Kasumi-1 (cell line): ENCODE data around the gene FBXL17.

Experiments used
- DNase-seq, 2 experiments: peaks; one replicate each; lab custom pipeline; 2025; lab: John Stamatoyannopoulos, UW

Gene FBXL17

GRCh38 chr5:107990881-107991810 lies 390.8 kb downstream of the FBXL17 start:
- DNase-seq = no peak

DNA sequence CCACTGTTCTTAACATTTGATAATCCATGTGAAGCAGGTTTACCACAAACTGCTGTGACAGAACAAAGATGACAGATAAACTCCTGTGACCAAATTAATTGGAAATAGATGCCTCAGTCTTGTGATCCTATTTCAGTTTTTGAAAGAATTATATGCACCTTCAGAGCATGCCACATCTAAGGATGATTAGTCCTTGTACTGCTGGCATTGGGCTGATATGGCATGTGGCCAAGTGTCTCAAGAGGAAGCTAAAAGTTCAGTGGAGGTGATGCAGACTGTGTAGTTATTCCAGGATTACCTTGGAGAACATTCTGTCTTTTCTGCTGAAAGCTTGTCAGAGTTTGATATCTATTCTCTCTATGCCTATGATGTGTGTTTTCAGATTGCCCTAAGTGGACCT lies 396.8 kb downstream of the FBXL17 start:
- DNase-seq = peak in 1 of 2 experiments; percentile 8

- no peak for DNase-seq
Measured at GRCh38 chr5:107982703-107983425, 399.0 kb downstream of the FBXL17 start.

GRCh38 chr5:107980923-107981692 lies 400.8 kb downstream of the FBXL17 start:
- DNase-seq = no peak

- no peak for DNase-seq
Measured at GRCh38 chr5:107979900-107980299, 402.0 kb downstream of the FBXL17 start.

GRCh38 chr5:107979291-107979690 lies 402.6 kb downstream of the FBXL17 start:
- DNase-seq = no peak

- DNase-seq = no peak
Measured at GRCh38 chr5:107977550-107978071, 404.3 kb downstream of the FBXL17 start.

- DNase-seq = no peak
Measured at GRCh38 chr5:107975568-107975967, 406.3 kb downstream of the FBXL17 start.

DNA sequence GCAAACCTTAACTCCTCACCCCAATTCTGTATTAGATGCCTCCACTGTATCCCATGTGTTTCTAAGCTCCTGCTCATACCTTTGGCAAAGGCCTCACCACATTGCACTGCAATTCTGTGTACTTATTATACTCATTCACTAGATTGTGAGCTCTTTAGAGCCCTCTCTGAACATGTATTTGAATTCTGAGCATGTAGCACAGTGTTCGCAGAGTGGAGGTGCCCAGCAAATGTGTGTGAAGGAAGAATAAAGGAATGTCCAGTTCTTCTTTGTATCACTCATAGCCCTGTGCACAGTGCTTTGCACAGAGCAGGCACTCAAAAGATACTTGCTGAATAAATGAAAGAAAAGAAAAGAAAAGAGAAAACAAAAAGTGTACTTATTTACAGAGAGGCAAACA lies 410.1 kb downstream of the FBXL17 start:
- DNase-seq = no peak

DNA sequence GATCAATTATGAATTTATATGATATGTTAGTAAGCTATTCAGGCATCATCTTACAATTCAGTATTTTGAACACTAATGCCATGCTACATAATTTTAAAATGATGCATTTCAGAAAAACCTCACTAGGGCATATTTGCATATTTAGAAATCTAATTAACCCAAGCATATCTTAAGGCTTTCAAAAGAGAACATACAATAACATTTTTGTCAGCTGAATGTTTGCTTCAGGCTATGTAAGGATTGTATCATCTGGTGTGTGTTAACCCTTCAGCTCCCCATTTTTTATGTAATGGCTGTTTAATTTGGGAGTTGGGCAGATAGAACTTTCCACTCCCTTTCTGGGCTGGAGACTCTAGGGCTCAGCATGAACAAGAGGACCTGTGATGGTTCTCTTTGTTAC lies 412.1 kb downstream of the FBXL17 start:
- DNase-seq = no peak

DNA sequence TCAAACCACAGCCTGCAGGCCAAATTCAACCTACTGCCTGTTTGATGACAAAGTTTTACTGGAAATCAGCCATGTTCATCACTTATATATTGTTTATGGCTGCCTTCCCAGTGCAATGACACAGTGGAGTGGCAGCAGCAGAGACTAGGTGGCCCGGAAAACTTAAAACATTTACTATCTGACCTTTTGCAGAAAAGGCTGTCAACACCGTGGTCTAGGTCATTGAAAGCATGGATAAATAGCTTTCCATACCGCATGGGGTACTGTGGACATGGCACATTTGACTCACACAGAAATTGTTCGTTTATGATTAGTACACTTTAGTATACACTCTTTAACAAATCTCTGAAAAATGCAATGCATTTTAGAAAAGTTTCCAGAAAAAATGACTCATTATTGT lies 412.9 kb downstream of the FBXL17 start:
- no peak for DNase-seq

GRCh38 chr5:107968406-107968843 lies 413.5 kb downstream of the FBXL17 start:
- no peak for DNase-seq

- no peak for DNase-seq
Measured at GRCh38 chr5:107966201-107966600, 415.7 kb downstream of the FBXL17 start.

- no peak for DNase-seq
Measured at GRCh38 chr5:107964722-107965121, 417.2 kb downstream of the FBXL17 start.

GRCh38 chr5:107959573-107960279 lies 422.2 kb downstream of the FBXL17 start:
- DNase-seq = no peak

DNA sequence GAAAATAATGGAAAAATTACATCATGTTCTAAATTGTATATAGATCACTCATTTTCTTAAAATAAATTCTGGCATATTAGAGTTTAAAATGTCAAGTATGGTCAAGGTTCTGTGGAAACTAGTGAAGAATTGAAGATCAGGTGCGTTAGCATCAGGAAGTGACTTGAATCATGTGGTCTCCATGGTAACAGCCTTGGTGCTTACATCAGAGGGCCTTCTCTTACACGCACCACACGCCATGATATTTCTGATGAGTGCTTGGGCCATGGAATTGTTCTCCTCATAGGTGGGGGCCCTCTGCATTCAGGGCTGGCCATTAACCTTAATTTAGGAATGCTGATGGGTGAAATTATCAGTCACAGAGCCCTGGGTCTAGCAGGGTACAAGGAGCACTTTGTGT lies 423.0 kb downstream of the FBXL17 start:
- DNase-seq = no peak

DNA sequence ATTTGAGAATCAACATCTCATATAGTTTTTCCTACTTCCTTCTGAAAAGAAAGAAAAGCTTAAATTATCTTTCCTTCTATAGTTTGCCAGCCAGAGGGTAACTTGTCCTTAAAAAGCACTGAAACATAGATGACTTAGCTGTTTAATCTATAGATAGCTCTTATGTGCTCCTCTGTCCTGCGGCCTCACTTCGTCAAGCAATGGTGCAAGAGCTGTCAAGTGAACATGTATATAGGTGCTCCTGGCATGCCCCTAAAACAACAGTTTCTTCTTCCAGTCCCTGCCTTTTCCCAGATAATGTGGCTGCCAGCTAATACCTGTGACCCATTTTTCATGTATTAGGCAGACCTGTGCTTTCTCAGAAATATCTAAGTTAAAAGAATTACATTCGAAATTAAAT lies 423.5 kb downstream of the FBXL17 start:
- no peak for DNase-seq

DNA sequence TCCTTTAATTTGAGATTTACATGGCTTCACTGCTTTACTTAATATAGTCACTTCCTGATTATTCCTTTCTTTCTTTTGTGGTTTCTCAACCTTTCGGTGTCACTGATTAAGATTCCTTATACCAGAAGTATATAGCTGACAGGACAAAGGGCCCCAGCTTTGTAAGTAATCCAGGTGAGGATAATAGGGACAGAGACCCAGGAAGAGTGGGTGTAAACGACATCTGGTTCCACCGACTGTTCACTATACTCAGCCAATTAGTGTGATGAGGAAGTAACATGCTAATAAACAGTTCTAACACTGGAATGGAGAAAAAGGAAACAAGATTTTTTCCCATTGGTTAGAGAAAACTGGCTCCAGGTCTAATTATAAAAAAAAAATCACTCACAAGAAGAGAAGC lies 424.8 kb downstream of the FBXL17 start:
- DNase-seq = no peak

DNA sequence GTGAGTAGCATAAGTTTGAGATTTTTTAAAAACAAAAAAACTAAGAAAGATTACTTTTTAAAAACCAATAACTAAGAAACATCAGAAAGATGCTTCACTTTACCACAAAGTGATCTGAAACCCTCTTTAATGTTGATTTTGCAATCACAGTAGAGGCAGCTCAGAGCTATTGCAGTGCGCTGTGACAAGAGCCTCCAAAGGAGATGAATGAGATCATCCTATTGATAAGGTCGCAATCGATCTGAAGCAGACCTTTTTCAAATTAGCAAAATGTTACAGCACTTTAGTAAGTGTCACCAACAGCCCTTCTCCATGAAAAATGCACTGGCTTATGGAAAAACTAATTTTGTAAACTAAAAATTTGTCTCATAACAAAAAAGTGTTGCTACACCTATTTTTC lies 426.6 kb downstream of the FBXL17 start:
- no peak for DNase-seq

GRCh38 chr5:107954254-107954653 lies 427.6 kb downstream of the FBXL17 start:
- DNase-seq = no peak

- no peak for DNase-seq
Measured at GRCh38 chr5:107952450-107952849, 429.4 kb downstream of the FBXL17 start.
